Heart right ventricle (tissue), 16 donors: ENCODE data around the gene AARSD1. TPM values are rescaled to one million over a fixed set of nuclear protein-coding genes. Genes with fewer than 3 reads are reported as not detected.

Source experiments
- ATAC-seq, 8 donors: fragments of 200-7000 bp; cut with Tn5 transposase; one replicate each; pipeline ENCODE4 v1.9.1; 2020; ENCODE audit warnings: mild to moderate bottlenecking in 8 of 8, moderate library complexity in 8 of 8, moderate number of reproducible peaks in 1 of 8
- DNase-seq, 2 donors: peaks; one replicate each; pipeline ENCODE4 v3.0.0-alpha.2; 2020
- H3K27ac ChIP-seq, 10 donors: fragments of 200-600 bp; sonication (generic) in 2 of 10; one replicate each; pipeline versions ENCODE4 v1.5.0 to v1.8.0; 2020 to 2022; ENCODE audit warnings: mild to moderate bottlenecking in 3 of 10
- H3K27me3 ChIP-seq, 7 donors: fragments of 200-600 bp; one replicate each; pipeline ENCODE4 v1.8.0; 2021 to 2022; ENCODE audit warnings: mild to moderate bottlenecking in 2 of 7
- H3K36me3 ChIP-seq, 9 donors: fragments of 200-600 bp; sonication (generic) in 1 of 9; one replicate each; pipeline versions ENCODE4 v1.5.0 to v1.8.0; 2020 to 2022; ENCODE audit warnings: mild to moderate bottlenecking in 2 of 9
- H3K4me1 ChIP-seq, 9 donors: fragments of 200-600 bp; sonication (generic) in 1 of 9; one replicate each; pipeline versions ENCODE4 v1.5.0 to v1.8.0; 2020 to 2022; ENCODE audit warnings: mild to moderate bottlenecking in 4 of 9
- H3K4me3 ChIP-seq, 10 donors: fragments of 200-600 bp; sonication (generic) in 2 of 10; one replicate each; pipeline versions ENCODE4 v1.5.0 to v1.8.0; 2020 to 2022; ENCODE audit warnings: mild to moderate bottlenecking in 7 of 10, moderate library complexity in 2 of 10
- H3K9me3 ChIP-seq, 11 donors: fragments of 200-600 bp in 10 of 11; sonication (generic) in 2 of 11; one replicate each; pipeline versions ENCODE4 v1.5.0 to v1.8.0; 2013 to 2022; ENCODE audit warnings: mild to moderate bottlenecking in 2 of 11, control low read depth in 1 of 11, moderate library complexity in 1 of 11
- WGBS, 2 donors: extraction: QIAGEN DNeasy Blood & Tissue Kit; methylation state at CpG; one replicate each; pipeline ENCODE4 v1.1.7; 2013; ENCODE audit warnings: inconsistent platforms in 1 of 2; 5-methylcytosine and 5-hydroxymethylcytosine counted together
- intact Hi-C, 10 donors: fragments of 100-400 bp; cut with DNase I; formaldehyde crosslinking; loops; one replicate each; pipeline versions ENCODE4 v1.11.1 to v1.14.2; 2022
- polyA plus RNA-seq, 2 donors: library from polyadenylated mRNA; stranded (reverse); fragments of 200-250 nt; gene quantifications; one replicate each; pipeline ENCODE4 v1.2.3, GENCODE V29; 2013
- total RNA-seq, 10 donors: library from RNA; stranded (reverse); fragmentation: NEBNext Ultra II Directional in 3 of 10; extraction: Animal tissue kit (Norgen Biotek cat#: 25700) in 3 of 10; gene quantifications; one replicate each; pipeline versions ENCODE4 v1.2.1 to v1.2.4, GENCODE V29; 2021 to 2023
- TF ChIP-seq, protein P1 (sequence below), 9 donors: fragments of 200-600 bp; sonication (generic) in 2 of 9; IDR thresholded peaks; one replicate each; pipeline versions ENCODE4 v1.5.0 to v1.8.0; 2021 to 2022; ENCODE audit warnings: antibody characterized with exemption in 9 of 9, mild to moderate bottlenecking in 5 of 9, moderate library complexity in 1 of 9
- donor health status: Arrhythmogenic right ventricular cardiomyopathy.
- donor health status: ischemic (EF 13 %, LVEDD 7.1; RV severe dilation, severe dysfunction).
- donor health status: healthy with polysubstance abuse.
- donor health status: DM: no; HTN: yes; CAD: no.
- donor health status: DM: no; HTN: no; CAD: no.
- donor health status: ischemic (EF 25% LVEDD 6.9; RV normal size, moderate dysfunction).
- donor health status: ischemic (EF 25% LVEDD 5.7; RV mildly dilated, moderate dysfunction).
- donor health status: healthy.
- donor health status: DM: yes; HTN: yes; CAD: no.
- donor health status: Ischemic cardiomyopathy.
- donor health status: ischemic (EF 35%, LVEDD 5.7; RV mildly dilated, moderate dysfunction).
- donor health status: nonischemic (EF 11% LVEDD 7.7; RV severe dilation, severe dysfunction).
- donor health status: DM: yes; HTN: yes; CAD: no.
- donor health status: PGD.
- donor health status: ischemic (EF 29% LVEDD 5.4; RV normal size, mild dysfunction).
- donor health status: nonischemic (EF 23%, LVEDD 6.1; RV moderate dilation, normal function).

AARSD1 gene
- total and polyA plus RNA-seq, 12 donors, result 20.0 to 125 (median 29.4) TPM

- ATAC-seq, result no peak
- Histone ChIP-seq H3K9me3 (no peaks in the 10 kb centered on the region), H3K27ac (no peak overlapping the region), H3K36me3 (peaks cover 0 to 72% (median 31%) of the 10 kb centered on the region in 9 donors), H3K4me3 (no peak overlapping the region), H3K4me1 (peaks cover 0 to 9% (median 7%) of the 10 kb centered on the region in 9 donors), H3K27me3 (no peaks in the 10 kb centered on the region)
- TF ChIP-seq, protein P1, sequence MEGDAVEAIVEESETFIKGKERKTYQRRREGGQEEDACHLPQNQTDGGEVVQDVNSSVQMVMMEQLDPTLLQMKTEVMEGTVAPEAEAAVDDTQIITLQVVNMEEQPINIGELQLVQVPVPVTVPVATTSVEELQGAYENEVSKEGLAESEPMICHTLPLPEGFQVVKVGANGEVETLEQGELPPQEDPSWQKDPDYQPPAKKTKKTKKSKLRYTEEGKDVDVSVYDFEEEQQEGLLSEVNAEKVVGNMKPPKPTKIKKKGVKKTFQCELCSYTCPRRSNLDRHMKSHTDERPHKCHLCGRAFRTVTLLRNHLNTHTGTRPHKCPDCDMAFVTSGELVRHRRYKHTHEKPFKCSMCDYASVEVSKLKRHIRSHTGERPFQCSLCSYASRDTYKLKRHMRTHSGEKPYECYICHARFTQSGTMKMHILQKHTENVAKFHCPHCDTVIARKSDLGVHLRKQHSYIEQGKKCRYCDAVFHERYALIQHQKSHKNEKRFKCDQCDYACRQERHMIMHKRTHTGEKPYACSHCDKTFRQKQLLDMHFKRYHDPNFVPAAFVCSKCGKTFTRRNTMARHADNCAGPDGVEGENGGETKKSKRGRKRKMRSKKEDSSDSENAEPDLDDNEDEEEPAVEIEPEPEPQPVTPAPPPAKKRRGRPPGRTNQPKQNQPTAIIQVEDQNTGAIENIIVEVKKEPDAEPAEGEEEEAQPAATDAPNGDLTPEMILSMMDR (IDR thresholded peaks at IDR 0.05), result no peak
- 88 to 90% methylated on average over 5 of the region's 5 CpGs for WGBS, 2 donors
- no peak for DNase-seq
- intact Hi-C loops, result no loop called here
These were observed 28.6 kb upstream of the AARSD1 start for GRCh38 chr17:42992872-42993271.

- no peaks in the 10 kb centered on the region for H3K9me3 ChIP-seq
- H3K27ac ChIP-seq, result no peak overlapping the region
- ATAC-seq, result peak in 1 of 8 donors; percentile 11
- H3K27me3 ChIP-seq, result no peaks in the 10 kb centered on the region
- 94 to 96% methylated on average over 6 of the region's 6 CpGs for WGBS, 2 donors
- TF ChIP-seq, protein P1 (IDR thresholded peaks at IDR 0.05), result no peak
- intact Hi-C loops, result no loop called here
- no peak overlapping the region for H3K4me3 ChIP-seq
- DNase-seq, result no peak
- peaks cover 0 to 6% (median 0%) of the 10 kb centered on the region in 9 donors for H3K4me1 ChIP-seq
- peaks cover 0 to 86% (median 40%) of the 10 kb centered on the region in 9 donors for H3K36me3 ChIP-seq
These were observed 27.2 kb upstream of the AARSD1 start for GRCh38 chr17:42991471-42991870.

- Histone ChIP-seq H3K4me1 (peaks cover 0 to 18% (median 0%) of the 10 kb centered on the region in 9 donors), H3K4me3 (no peak overlapping the region), H3K9me3 (no peaks in the 10 kb centered on the region), H3K27me3 (no peaks in the 10 kb centered on the region), H3K27ac (no peak overlapping the region), H3K36me3 (peaks cover 0 to 100% (median 40%) of the 10 kb centered on the region in 9 donors)
- WGBS, 2 donors, result 82 to 88% methylated on average over 6 of the region's 6 CpGs
- ATAC-seq (no peak), DNase-seq (no peak)
- intact Hi-C loops, result no loop called here
- TF ChIP-seq, protein P1 (IDR thresholded peaks at IDR 0.05), result no peak
These were observed 25.7 kb upstream of the AARSD1 start for GRCh38 chr17:42989726-42990652.

- H3K4me3 ChIP-seq, result no peak overlapping the region
- intact Hi-C loops, result no loop called here
- peaks cover 0 to 99% (median 40%) of the 10 kb centered on the region in 9 donors for H3K36me3 ChIP-seq
- ATAC-seq (no peak), DNase-seq (no peak)
- H3K4me1 ChIP-seq, result peaks cover 0 to 27% (median 0%) of the 10 kb centered on the region in 9 donors
- H3K27me3 ChIP-seq, result no peaks in the 10 kb centered on the region
- 95 to 96% methylated on average over 5 of the region's 5 CpGs for WGBS, 2 donors
- no peak overlapping the region for H3K27ac ChIP-seq
- TF ChIP-seq, protein P1 (IDR thresholded peaks at IDR 0.05), result no peak
- H3K9me3 ChIP-seq, result no peaks in the 10 kb centered on the region
These were observed 24.9 kb upstream of the AARSD1 start for GRCh38 chr17:42989141-42989540.
